Measurements from ENCODE around the gene LRRC46.

GRCh38 chr17:47807421-47807820 is 24.0 kb upstream of the LRRC46 start:
- TF ChIP-seq EZH2 (IDR thresholded peaks at IDR 0.05; ENCODE audit: low read length, unreplicated experiment): no peak
- no peak for TF ChIP-seq CTCF (conservative IDR thresholded peaks at IDR 0.05; ENCODE audit: low read depth, low read length)
- TF ChIP-seq EZH2phosphoT487 (IDR thresholded peaks at IDR 0.05; ENCODE audit: borderline replicate concordance, low read length): no peak

All from PC-3 (cell line).